ENCODE measurements around the gene MX2.
A peak's percentile ranks its signal among the peaks of the same experiment; 100 is the strongest.

The MX2 gene

GRCh38 chr21:41425588-41425953 is 63.7 kb downstream of the MX2 start:
- TF ChIP-seq CTCF (IDR thresholded peaks at IDR 0.05; ENCODE audit: low read depth, low read length), result no peak
- DNase-seq (ENCODE audit: extremely low read depth, low read depth), result no peak

DNA sequence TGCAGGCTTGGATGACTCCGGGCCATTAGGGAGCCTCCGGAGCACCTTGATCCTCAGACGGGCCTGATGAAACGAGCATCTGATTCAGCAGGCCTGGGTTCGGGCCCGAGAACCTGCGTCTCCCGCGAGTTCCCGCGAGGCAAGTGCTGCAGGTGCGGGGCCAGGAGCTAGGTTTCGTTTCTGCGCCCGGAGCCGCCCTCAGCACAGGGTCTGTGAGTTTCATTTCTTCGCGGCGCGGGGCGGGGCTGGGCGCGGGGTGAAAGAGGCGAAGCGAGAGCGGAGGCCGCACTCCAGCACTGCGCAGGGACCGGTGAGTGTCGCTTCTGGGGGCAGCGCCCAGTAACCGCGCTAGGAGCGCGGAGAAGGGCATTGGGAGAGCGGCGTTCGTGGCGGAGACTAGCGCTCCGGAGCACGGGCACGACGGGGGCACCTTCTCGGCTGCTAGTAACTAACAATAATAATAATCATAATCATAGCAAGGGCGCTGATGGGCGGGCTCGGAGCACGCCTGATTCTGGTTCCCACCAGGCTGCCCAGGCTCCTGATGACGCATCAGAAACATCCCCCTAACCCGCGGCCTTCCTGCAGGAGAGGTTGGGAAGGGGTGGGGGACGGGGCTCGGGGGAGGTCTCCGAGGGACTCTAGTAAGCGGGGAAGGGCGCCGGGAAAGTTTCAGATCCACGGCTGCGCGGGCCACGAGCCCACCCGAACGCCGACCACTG is 64.3 kb downstream of the MX2 start, which contains the start of gene MX1:
MX1 (plus strand) TSS at position 286 of the 722 bp plus-strand sequence. CDS start 5,832 bp downstream, outside the sequence.
- DNase-seq (ENCODE audit: extremely low read depth, low read depth), result peak; percentile 12
- no peak for TF ChIP-seq CTCF (IDR thresholded peaks at IDR 0.05; ENCODE audit: low read depth, low read length)

DNA sequence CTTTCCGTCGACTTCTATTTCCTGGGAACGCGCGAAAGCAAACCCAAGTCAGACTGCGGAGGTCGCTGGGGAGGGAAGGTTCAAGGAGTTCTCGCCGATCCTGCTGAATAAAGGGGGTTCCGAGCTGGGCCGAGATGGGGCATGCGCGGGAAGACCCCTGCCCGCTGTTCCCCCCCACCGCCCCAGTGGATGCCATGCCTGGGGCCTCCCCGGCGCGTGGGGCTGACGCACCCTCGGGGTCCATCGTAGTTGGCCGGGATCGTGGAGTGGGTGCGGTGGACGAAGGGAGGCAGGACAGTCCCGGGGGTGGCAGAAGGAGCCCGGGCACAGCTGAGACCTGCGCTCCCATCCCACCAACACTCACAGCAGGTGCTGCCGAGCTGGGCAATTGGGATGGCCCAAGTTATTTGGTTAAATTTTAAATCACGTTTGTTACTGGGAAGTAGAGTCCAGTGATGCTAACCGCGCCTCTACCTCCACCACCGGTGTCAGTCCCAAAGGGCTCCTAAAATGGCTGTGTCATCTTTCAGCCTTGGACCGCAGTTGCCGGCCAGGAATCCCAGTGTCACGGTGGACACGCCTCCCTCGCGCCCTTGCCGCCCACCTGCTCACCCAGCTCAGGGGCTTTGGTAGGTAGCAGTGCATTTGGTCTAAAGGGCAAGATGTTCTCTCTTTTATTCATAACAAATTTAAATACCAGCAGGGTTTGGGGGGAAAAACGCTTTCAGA is 65.0 kb downstream of the MX2 start:
- no peak for DNase-seq (ENCODE audit: extremely low read depth, low read depth)
- no peak for TF ChIP-seq CTCF (IDR thresholded peaks at IDR 0.05; ENCODE audit: low read depth, low read length)

- no peak for DNase-seq (ENCODE audit: extremely low read depth, low read depth)
- TF ChIP-seq CTCF (IDR thresholded peaks at IDR 0.05; ENCODE audit: low read depth, low read length), result no peak
These were observed 65.7 kb downstream of the MX2 start for GRCh38 chr21:41427556-41427955.

DNA sequence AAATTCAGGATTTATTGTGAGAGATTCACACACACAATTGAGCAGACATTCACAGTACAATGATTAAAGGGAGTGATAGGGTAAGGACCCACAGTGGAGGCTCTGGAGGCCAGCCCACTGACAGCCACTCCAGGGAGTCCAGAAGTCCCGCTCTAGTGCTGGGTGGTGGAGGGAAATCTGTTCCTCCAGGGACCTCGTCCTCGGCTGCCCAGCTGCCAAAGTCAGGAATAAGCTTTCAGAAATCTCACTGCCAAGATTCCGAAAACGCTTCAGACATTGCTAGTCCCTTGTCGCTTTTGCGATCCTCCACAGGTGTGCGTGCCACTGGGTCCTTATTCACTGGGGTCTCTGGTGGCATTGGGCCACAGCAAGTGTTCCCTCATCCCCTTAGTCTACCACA is 66.5 kb downstream of the MX2 start:
- TF ChIP-seq CTCF (IDR thresholded peaks at IDR 0.05; ENCODE audit: low read depth, low read length), result no peak
- no peak for DNase-seq (ENCODE audit: extremely low read depth, low read depth)

DNA sequence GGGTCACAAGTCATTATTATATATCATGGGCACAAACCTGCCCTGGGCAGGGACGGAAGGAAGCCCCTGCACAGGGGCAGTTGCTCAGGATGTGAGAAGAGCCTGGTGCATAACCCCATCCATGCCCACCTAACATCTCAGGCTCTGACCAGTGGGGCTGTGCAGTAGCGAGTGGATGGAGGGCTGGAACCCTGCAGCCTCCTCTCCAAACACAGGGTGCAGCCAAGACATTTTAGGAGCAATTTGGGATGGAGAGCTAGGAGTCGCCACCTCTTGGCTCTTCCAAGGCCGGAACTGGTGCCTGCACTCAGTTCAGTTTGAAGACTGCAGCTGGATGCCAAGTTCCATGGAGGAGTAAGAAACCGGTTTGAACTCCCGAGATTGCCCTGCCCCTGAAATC is 67.0 kb downstream of the MX2 start:
- DNase-seq (ENCODE audit: extremely low read depth, low read depth), result no peak
- no peak for TF ChIP-seq CTCF (IDR thresholded peaks at IDR 0.05; ENCODE audit: low read depth, low read length)

DNA sequence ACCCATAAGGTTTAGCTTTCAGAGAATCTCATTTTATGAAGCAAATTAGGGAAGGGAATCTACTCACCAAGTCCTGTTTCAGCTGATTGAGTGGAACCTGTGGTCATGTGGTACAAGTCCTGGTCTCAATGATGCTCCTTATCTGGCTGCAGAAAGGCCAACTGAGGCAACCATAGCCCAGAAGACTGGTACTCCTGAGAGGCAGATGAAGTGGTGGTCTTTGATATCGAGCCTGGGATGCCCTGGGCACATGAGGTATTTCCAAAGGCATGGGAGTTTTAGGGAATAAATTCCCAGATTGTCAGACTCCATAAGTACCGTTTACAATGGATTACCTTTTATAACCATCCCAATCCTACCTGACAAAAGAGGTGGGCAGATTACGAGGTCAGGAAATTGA is 67.5 kb downstream of the MX2 start:
- no peak for DNase-seq (ENCODE audit: extremely low read depth, low read depth)
- TF ChIP-seq CTCF (IDR thresholded peaks at IDR 0.05; ENCODE audit: low read depth, low read length), result no peak

Data from AG09319 (cell line).